SK-N-MC (cell line): Measurements from ENCODE around the gene SMC5.

Experiments used
- FOXP2 ChIP-seq: optimal IDR thresholded peaks from 2 replicates; pipeline ENCODE3; 2011; ENCODE audit warnings: mild to moderate bottlenecking, moderate library complexity; ENCODE audit not compliant: insufficient read depth; ENCODE audit errors: extremely low read length, control extremely low read depth
- POLR2AphosphoS5 ChIP-seq: IDR thresholded peaks from 2 replicates; pipeline ENCODE4 v1.6.1; 2012; ENCODE audit warnings: mild to moderate bottlenecking, low read depth, low read length, borderline replicate concordance

DNA sequence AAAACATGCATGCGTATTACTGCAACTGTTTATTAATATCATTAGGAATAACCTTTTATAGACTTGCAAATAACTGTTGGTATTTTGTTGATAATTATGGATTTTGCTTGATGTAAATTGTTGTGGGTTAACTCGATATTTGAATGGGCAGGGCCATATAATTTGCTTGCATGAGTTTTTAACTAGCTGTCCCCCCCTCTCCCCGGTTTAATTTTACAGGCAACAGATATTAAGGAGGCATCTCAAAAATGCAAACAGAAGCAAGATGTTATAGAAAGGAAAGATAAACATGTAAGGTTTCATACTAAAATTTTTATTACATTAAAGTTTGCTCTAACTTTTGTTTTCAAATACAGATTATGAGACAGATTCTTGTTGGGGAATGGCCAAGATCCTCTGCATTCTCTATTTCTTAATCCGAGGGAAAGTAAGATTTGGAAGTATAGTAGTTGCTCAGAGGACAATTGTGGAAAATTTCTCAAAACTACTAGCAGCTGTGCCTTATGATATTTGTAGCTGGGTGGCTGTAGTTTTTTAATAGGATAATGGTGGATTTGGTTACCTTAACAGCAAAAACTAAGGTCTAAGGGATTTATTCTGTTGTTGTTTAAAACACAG is 27.3 kb downstream of the SMC5 start:
- TF ChIP-seq FOXP2 (no peak), POLR2AphosphoS5 (no peak)
